HUDEP-2 (cell line): ENCODE measurements around the gene PDE8B.

Experiments
- DNase-seq, 76 experiments: peaks; one replicate each; lab custom pipeline; 2025; ENCODE audit not compliant: unreplicated experiment in 76 of 76; lab: John Stamatoyannopoulos, UW

PDE8B gene

DNA sequence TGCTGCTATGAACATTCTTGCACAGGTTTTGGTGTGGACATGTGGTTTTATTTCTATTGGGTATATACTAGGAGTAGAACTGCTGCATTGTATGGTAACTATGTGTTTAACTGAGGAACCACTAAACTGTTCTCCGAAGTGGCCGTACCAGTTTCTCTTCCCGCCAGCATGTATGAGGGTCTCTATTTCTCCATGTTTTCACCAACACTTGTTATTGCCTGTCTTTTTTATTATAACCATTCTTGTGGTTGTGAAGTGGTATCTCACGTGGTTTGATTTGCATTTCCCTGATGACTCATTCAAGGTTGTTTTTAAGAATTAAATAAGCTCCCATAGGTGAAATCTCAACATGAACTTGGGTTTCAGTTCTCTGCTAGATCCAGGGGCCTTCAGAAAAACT is 19.4 kb downstream of the PDE8B start:
- no peak for DNase-seq

DNA sequence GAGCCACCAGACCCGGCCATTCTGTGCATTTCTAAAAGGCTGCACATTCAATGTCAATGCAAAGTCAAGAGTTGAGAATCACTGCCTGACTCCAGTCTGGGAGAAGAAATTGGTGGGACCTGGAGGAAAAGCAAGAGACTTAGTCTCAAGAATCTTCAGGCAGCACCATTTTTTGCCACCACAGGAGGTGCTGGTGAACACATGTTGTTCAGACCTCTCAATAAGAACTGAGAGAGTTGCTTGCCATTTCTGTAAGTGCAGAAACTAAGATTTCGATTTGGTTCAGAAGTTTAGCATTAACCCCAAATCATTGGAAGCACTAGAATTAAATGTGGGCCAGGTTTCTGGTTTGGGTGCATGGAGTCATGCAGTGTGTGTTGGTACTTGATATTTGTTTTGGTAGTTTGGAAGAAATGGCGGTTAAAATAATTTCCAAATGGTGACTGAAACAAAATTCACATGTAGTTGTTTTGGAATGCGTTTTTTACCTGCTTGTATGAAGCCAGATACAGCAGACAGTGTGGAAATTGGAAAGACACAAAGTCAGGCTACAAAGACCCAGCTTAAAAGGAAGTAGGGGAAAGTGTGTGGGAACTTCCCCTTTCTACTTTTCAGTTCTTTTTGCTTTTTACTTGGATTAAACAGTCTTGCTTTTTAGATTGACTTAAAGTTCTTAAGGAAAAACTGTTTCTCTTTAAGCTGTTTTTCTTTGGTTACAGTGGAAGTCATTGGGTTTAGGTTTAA is 20.4 kb downstream of the PDE8B start:
- no peak for DNase-seq

DNA sequence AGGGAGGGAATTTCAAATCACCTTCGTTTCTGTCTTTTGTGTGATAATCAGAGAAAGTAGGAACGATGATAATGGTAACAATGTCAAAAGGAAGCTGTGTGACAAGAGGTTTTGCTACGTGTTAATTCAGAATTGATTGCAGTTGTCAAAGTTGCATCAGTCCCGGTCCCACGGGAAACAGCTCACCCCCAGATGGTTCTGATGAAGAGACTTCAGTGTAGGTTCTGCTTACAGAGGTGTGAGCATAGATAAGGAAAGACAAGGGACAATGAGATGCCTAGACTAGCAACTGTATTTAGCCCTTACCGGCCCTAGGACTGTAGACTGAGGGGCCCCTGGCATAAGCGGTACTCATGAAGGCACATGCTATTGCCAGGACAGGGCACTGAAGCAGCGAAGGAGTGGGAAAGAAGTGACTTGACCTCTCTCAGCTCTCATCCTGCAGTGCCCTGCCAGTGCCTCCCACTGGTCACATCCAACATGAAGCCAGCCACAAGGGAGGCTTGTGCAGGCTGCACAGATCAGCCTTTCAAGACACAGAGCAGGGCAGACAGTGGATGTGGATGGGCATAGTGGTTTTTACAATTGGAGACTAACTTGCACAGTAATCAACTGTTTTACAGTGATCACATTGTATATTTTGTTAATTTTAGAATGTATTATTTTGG is 21.1 kb downstream of the PDE8B start:
- DNase-seq = no peak

DNA sequence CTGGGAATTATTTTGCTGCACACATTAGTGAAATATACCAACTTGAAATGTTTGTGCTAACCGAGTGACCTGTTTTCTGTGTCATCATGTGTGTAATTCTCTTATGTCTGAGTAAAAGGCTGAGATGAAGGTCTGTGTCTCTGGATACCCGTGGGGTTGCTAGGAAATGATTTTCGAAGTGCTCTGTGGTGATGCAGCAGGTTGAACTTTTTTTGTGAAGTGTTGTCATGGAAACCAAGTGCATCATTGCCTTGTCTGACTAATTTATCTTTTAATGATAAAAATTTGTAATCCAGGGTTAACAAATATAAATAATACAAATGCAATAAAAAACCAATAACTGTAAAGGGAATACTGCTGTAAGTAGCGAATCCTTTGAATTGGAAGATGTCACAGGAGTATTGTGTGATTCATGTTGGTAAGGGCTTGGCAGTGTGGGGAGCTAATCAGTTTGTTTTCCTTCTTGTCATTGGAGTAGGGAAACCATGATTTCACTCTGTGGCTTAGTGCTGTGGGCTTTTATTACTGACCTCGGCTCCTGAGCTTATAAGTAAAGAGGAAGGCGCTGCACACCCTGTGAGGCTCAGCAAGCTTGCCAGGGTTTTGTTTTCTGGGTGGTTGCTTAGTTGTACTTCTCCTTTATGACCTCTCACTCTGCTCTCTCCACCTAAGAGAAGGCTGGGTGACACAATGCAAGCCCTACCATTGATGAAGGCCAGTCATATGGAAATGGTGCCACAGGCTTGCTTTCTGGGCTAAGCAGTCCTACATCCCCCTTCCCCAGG is 22.3 kb downstream of the PDE8B start:
- no peak for DNase-seq

DNA sequence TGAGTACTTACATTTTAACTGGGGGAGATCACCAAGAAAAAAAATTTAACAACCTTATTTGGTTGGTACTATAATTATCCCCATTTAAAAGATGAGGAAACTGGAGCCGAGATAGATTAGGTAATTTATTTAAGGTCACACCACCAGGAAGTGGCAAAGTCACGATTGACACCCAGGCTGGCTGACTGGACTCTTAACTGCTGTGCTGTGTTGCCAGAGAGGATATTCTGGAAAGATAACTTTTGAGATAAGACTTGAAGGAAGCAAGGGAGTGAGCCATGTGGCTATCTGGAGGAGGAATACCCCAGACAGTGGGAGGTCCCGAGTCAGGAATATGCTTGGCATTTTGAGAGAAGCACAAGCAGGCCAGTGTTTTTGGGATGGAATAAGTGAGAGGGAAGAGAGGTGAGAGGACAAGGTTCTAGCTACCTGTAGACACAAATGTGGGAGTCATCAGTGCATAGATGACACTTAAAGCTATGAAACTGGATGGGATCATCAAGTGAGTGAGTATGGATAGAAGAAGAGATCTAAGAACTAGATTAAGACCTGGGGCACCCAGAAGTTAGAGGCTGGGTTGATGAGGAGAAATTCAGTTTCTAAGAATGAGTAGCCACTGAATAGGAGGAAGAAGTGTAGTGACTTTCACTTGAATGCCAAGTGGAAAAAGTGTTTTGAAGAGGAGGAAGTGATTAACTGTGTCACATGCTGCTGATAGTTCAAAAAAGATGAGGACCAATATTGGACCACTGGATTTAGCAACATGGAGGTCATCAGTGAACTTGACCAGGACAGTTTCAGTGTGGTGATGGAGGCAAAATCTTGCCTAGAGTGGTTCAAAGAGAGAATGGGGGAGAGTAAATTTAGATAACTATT is 25.6 kb downstream of the PDE8B start:
- no peak for DNase-seq

DNA sequence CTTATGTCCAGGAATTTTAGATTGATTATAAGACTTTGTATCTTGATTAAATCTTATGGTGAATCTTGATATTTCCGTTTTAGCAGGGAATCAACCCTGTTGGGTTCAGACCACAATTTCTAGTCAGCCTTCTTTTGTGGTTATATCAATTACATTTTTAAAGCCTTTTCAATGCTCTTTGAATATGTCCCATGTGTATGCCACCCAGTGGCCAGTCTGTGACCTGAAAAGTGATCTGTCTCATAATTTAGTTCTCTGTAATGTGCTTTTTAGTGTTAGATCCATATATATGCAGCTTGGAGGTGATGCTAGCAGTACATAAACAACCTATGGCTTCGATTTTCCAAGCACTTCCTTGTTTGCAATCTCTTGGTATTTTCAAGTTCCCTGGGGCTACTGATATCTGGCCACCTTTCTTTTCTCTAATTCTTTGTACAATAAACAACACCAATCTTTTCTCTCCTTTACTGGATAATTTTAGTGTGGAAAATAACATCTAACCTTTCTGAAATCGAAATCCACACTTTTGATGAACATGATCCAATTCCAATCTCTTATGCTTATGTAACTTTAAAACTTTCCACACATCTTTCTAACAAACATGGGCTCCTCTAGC is 28.8 kb downstream of the PDE8B start:
- DNase-seq = peak in 11 of 76 experiments; percentile 1 to 25 (median 10)

DNA sequence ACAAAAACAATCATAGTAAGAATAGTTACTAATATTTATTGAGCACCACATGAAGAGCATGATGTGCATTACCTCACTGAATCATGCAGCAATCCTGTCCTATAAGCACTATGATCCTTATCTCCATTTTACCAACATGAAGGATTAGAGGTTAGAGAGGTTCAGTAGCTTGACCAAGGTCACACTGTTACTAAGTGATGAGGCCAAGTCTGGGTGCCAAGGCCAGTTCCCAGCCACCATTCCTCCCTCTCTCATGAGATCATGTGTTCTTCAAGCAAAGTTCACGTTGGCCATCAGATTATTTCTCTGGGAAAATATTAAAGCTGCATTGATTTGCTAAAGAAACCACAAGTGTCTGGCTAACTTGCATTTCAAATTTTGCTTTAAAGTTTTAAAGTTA is 31.0 kb downstream of the PDE8B start:
- no peak for DNase-seq

DNA sequence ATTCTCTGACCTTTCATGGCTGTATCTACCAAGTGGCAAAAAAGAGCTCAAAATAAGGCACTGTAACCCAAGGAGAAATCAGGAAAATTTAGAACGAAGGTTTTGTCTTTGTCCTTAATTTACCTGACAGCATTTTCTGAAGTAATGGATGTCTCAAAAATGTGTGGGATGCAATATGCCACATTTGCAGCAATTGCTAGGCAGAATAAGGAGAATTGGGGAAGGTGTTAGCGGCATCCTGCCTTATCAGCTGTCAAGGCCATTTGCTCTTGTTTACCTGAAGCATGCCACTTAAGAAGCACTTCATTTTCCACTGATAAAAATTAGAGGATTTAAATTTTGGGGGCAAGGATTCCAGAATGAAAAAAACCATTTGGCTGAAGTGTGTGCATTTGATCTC is 39.0 kb downstream of the PDE8B start:
- no peak for DNase-seq

DNA sequence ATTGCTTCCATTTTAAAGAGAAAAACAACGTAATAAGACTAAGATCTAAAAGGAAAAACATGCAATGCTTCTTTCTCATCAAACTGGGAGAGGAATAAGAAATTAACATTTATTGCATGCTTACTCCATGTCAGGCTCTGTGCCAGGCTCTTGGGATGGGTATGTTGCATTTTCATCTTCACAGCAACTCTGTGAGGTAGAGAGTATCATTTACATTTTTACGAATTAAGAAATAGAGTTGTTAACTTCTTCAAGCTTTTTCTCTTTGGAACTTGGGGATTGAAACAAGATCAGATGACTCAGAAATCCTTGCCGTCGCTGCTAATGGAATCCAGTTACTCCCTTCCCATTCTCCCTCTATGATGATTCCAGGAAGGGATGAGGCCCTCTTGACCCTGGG is 39.5 kb downstream of the PDE8B start:
- DNase-seq = no peak

DNA sequence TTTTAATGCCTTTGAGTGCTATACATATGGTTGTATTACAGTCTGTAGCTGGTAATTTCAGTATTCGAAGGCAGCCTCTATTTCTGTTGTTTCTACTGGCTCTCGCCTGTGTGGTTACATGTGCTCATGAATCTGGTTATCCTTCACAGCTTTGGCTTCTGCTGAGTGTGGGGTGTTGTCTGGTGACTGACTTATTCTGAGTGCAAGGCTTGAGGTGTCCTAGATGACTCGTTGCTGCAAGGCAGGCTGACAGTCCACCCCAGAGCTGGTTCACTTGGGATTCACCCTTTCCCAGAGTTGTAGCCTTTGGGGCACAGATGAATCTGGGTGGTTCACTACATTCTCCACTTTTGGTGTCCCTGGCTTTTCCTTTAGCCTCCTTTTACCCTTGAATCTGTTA is 41.4 kb downstream of the PDE8B start:
- no peak for DNase-seq

DNA sequence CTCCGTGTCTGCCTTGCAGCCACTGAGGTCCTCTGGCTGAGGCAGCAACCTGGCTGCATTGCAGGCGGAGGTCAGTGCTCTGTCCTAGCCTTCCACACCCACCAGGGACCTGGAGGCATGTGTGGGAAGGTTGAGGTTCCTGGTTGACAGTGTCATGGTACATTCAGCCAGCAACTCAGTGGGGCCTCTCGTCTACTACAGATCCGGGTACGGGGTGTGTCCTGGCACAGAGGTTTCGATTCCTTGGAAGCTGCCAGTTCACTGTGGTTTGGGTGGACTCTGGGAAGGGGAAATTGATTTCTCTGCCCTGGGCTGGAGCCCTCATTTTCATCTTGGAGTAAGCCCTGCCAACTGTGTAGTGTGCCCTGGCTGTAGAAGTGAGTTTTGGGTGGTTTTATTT is 45.1 kb downstream of the PDE8B start:
- DNase-seq = peak in 3 of 76 experiments; percentile 3 to 21 (median 18)

DNA sequence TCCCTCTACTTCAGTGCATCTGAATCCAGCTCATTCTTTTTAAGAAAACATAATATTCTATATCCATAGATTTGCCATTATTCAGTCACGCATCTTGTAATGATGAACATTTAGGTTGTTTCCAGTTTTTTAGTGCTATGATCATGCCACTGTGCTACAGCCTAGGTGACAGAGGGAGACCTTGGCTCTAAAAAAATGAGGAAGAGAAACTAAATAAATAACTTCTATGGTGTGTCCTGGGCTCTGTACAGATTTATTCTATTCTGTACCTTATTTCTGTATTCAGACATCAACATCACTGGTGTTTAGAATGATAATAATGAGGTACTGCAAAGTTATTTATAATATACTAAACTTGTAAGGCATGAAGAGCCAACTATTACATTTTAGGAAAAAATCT is 45.9 kb downstream of the PDE8B start:
- no peak for DNase-seq

DNA sequence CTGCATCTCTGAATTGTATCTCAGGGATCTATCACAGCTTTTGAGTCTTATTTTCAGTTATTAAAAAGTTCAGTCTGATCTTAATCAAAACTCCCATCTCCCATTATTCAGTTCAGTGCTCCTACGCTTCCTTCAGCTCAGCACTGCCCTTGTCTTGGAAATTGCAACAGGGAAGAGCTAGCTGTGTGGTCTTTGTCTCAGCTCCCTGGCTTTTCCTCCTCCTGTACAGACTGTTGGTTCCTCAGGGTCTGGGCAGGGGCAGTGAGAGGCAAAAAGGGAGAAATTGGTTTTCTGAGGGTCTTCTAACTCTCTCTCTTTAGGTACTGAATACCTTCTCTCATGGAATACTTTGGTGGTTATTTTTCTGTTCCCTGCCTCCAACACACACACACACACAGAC is 48.2 kb downstream of the PDE8B start:
- no peak for DNase-seq

DNA sequence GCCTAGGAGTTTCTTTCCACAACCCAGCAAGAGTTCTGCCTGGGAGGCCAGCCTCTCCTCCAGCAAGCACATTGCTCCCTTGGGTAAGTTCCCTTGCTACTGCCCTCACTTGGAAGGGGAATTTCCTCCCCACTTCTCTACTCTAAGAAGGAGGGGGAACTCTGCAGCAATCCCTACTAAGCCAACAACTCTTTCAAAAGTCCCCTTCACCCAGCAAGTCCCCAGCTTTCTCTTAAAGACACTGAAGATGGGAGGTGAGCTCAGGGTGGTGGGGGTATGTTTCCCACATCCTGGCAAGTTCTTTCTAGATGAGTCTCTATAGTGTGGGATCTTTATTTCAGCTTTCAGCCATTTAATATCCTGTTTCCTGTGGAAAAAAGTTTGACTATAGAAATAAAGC is 49.0 kb downstream of the PDE8B start:
- DNase-seq = no peak

DNA sequence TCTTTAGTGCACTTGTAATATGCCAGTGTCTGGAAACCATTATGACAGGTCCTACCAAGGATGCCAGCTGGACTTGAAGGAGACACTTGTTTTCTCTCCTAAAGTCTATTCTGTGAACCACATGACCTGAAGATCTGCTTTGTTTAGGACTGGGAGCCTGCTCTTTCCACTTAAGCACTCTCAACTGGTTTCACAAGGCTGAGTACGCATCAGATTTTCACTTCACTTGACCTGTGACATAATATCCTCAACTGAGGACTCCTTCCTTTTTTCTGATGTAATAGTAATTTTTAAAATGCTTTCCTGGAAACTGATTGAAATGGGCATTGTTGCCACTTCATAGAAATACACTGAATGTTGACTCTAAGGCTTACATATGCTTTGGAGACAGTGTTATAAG is 52.2 kb downstream of the PDE8B start:
- no peak for DNase-seq

DNA sequence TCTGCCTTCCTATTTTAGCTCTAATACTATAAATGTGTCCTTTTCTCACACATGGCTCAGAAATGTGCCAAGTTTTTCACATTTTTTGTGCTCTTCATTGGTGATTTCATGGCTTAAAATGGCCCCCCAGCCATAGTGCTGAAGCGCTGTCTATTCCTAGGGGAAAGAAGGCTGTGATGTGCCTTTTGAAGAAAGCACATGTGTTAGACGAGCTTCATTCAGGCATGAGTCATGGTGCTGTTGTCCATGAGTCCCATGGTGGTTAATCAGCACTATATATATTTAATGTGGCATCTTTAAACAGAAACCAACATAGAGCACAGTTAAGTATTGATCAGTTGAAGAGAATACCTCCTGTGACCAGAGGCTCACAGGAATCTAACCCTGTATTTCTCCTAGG is 55.8 kb downstream of the PDE8B start:
- no peak for DNase-seq

DNA sequence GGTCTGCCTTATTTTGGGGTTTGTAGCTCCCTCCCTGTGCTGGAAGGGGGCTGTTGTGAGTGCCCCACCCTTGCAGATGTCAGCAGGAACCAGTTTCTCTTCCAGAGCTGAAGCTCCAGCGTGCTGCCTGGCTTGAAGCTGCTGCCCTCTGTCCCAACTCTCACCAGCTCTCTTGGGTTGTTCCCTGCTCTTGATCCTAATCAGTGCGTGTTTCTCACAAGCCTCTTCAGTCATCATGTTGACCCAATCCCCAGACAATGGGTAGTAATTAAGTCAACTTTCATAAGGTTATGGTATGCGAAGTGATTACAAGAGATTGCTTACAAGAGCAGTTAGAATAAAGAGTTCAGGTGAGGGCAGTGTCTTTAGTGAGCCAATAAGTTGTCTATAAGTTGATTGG is 57.0 kb downstream of the PDE8B start:
- no peak for DNase-seq

DNA sequence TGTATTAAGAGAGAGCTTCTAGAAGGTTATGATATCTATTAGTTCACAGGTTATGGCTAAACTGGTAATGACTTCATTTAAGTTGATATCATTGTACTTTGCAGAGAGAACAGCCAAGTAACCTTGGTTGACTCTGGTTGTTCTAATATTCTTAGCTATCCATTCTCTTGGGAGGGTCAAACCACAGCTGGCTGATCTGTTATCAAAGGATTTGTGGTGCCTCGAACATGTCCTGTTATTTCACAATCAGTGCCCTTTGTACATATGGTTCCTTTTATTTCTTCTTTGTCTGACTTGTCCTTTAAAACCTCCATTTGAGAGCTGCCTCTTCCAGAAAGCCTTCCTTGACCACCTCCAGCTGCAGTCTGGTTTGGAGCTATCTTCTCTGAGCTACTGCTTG is 61.7 kb downstream of the PDE8B start:
- DNase-seq = no peak

DNA sequence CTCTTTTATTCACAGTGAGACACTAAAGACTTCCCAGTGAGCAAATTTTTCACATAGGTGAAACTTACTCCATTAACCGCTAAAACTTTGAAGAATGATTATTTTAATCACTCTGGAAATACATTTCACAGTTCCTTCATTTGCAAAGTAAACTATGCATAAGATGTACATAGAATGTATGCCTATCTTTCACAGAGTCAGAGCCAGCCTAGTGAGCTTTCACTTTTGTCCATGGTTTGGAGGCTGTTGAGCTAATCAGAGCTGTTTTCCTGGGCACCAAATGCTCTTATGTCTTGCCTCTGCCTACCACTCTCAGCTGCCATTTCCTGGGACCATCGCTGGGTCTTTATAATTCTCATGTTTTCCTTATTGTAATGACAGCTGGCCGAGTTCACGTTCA is 67.3 kb downstream of the PDE8B start:
- no peak for DNase-seq

DNA sequence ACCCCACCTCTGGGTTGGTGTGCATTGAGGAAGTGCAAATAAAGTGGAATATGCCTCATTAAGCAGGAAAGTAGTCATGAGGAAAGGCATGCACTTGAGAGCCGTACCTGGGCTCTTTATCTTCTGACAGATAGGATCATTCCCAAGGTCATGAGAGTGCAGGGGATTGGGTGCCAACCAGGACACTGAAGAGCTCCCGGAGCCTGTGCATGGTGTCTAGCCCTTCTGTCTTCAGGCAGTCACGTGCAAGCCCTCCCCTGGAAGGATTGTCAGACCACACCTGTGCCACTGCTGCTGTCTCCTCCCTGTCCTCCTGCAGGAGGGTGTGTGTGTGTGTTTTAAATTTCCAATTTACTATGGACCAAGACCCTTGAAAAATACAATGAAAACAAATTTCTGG is 69.6 kb downstream of the PDE8B start:
- DNase-seq = no peak

DNA sequence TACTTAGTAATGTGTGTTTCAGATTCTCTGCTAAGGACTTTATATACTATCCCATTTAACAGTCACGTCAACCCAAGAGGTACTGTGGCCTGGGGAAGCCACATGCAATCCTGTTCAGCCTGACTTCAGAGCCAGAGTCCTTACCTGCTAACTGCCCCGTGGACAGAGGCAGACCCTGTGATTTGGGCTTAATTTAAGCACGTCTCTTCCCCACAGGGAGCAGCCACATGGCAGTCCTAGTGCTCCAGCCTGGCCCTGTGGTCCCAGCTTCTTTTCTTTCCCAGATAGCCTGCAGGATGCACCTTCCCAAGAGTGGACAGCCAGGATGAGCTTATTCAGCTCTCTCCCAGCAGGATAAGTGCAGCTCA is 71.5 kb downstream of the PDE8B start:
- no peak for DNase-seq
